ENCODE data around the gene PAN2. TPM values are rescaled to one million over a fixed set of nuclear protein-coding genes. Genes with fewer than 3 reads are reported as not detected.

The PAN2 gene
- total and polyA plus RNA-seq, 10 of the 15 experiments (the other 5 are each of a cell fraction or from before 2014, with no cell fraction given): 14.4 to 61.8 (median 34.9) TPM

DNA sequence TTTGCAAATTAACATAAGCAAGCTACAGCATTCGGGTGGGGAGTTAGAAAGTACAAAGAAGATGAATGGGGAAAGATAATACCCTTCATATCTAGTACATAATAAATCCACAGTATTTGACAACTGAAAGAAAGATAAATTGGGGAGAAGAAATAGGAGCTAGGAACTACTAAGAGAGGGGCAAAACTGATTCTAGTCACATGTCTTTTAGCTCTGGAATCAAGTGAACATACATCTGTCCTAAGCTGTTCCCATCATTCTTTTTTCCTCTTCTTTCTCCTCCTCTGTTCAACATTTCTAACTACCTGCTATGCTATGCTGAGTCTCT lies 44.2 kb upstream of the PAN2 start:
- H3K9me3 ChIP-seq (replicated peaks; ENCODE audit: control insufficient read depth, insufficient read depth, low read length): no peaks in the 10 kb centered on the region
- DNase-seq (ENCODE audit: low read depth, low spot score) (no peak), ATAC-seq (no peak), FAIRE-seq (no peak)
- TF ChIP-seq CEBPZ (IDR thresholded peaks at IDR 0.05; ENCODE audit: low read depth, low read length) (no peak), POLR2A (IDR thresholded peaks at IDR 0.05; ENCODE audit: low read depth, low read length) (no peak), RELB (IDR thresholded peaks at IDR 0.05; ENCODE audit: low read depth) (no peak), MEF2A (IDR thresholded peaks at IDR 0.05; ENCODE audit: insufficient read depth, low read depth, low read length) (no peak), TCF12 (IDR thresholded peaks at IDR 0.05; ENCODE audit: low read depth, low read length) (no peak), CHD4 (IDR thresholded peaks at IDR 0.05) (no peak), CHD2 (IDR thresholded peaks at IDR 0.05; ENCODE audit: borderline replicate concordance, low read depth, low read length) (no peak), YY1 (IDR thresholded peaks at IDR 0.05; ENCODE audit: low read depth, low read length) (no peak), ATF7 (IDR thresholded peaks at IDR 0.05; ENCODE audit: low read depth) (no peak), KAT2A (conservative IDR thresholded peaks at IDR 0.05; ENCODE audit: control insufficient read depth, low read depth, low read length) (no peak), NFXL1 (IDR thresholded peaks at IDR 0.05; ENCODE audit: borderline replicate concordance) (no peak), ZSCAN29 (IDR thresholded peaks at IDR 0.05) (no peak), NR2C2 (IDR thresholded peaks at IDR 0.05; ENCODE audit: borderline replicate concordance, control insufficient read depth, insufficient read length, low read depth) (no peak), ZNF274 (IDR thresholded peaks at IDR 0.05; ENCODE audit: insufficient read depth, insufficient read length) (no peak), NBN (IDR thresholded peaks at IDR 0.05) (no peak), ZNF622 (IDR thresholded peaks at IDR 0.05) (no peak), SRF (IDR thresholded peaks at IDR 0.05; ENCODE audit: low read depth in 2 of 2, low read length in 2 of 2) (no peak)
- TF ChIP-seq, protein P1, sequence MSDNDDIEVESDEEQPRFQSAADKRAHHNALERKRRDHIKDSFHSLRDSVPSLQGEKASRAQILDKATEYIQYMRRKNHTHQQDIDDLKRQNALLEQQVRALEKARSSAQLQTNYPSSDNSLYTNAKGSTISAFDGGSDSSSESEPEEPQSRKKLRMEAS (IDR thresholded peaks at IDR 0.05; ENCODE audit: low read depth, low read length): no peak
- TF ChIP-seq, protein P2, sequence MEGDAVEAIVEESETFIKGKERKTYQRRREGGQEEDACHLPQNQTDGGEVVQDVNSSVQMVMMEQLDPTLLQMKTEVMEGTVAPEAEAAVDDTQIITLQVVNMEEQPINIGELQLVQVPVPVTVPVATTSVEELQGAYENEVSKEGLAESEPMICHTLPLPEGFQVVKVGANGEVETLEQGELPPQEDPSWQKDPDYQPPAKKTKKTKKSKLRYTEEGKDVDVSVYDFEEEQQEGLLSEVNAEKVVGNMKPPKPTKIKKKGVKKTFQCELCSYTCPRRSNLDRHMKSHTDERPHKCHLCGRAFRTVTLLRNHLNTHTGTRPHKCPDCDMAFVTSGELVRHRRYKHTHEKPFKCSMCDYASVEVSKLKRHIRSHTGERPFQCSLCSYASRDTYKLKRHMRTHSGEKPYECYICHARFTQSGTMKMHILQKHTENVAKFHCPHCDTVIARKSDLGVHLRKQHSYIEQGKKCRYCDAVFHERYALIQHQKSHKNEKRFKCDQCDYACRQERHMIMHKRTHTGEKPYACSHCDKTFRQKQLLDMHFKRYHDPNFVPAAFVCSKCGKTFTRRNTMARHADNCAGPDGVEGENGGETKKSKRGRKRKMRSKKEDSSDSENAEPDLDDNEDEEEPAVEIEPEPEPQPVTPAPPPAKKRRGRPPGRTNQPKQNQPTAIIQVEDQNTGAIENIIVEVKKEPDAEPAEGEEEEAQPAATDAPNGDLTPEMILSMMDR (IDR thresholded peaks at IDR 0.05 in 2 of 3, conservative IDR thresholded peaks at IDR 0.05 in 1 of 3; ENCODE audit: control insufficient read depth in 2 of 3, extremely low read depth in 1 of 3, insufficient read depth in 1 of 3, low read depth in 3 of 3, low read length in 3 of 3): no peak
- H4K20me1 ChIP-seq (ENCODE audit: control insufficient read depth, insufficient read depth): no peaks in the 10 kb centered on the region
- POLR2A ChIA-PET: interaction anchor here (0.6 to 3.1 kb wide), 3 partner anchors 15 to 145 kb away, joined by 3 to 17 read pairs (median 5); partner anchors contain the start of genes APOF and STAT2
- no TSS peak for BruUV-seq (replicated peaks)
- no peak overlapping the region for H3K27ac ChIP-seq (ENCODE audit: control insufficient read depth, insufficient read depth)
- no peak overlapping the region for H3K9ac ChIP-seq (ENCODE audit: control insufficient read depth, insufficient read depth, low read length)
- no peaks in the 10 kb centered on the region for H3K79me2 ChIP-seq (ENCODE audit: control insufficient read depth, insufficient read depth, low read length)
- CTCF ChIA-PET: interaction anchor here (1.0 to 4.2 kb wide), 5 partner anchors 11 to 86 kb away, joined by 3 to 28 read pairs (median 17); partner anchors contain the start of genes STAT2 and TIMELESS
- H3K27me3 ChIP-seq (replicated peaks in 1 of 2; ENCODE audit: control insufficient read depth in 2 of 2, insufficient read depth in 2 of 2, low read length in 1 of 2): no peaks in the 10 kb centered on the region
- no peaks in the 10 kb centered on the region for H3K36me3 ChIP-seq (ENCODE audit: control insufficient read depth in 2 of 2, insufficient read depth in 2 of 2, low read length in 1 of 2)
- 86% methylated on average over 1 of the region's 1 CpG for WGBS (ENCODE audit: insufficient coverage, insufficient replicate concordance, low lambda C conversion rate, missing lambda C conversion rate)
- SMC1A ChIA-PET (ENCODE audit: uncharacterized antibody, unreplicated experiment): interaction anchor here (0.6 to 6.2 kb wide), 8 partner anchors 10 to 91 kb away, joined by 3 to 58 read pairs (median 3); partner anchors contain the start of gene STAT2
- H3K4me3 ChIP-seq: no peak overlapping the region
- RAD21 ChIA-PET (ENCODE audit: unreplicated experiment): interaction anchor here (1.6 to 4.9 kb wide), 2 partner anchors 18 to 86 kb away, joined by 4 to 60 read pairs; partner anchors contain the start of gene STAT2
- H3K4me2 ChIP-seq (ENCODE audit: control insufficient read depth, insufficient read depth): no peak overlapping the region
- in situ Hi-C loops (cut with MboI): no loop called here
- peaks cover 36% of the 10 kb centered on the region for H3K4me1 ChIP-seq (ENCODE audit: control insufficient read depth, insufficient read depth, low read length)
- intact Hi-C loops (cut with micrococcal nuclease; ENCODE audit: unreplicated experiment): no loop called here
- peak overlapping the region; percentile 77; the same call in 1 of the 2 replicates for H2AFZ ChIP-seq (ENCODE audit: control insufficient read depth, low read depth, low read length)
